Common myeloid progenitor, CD34-positive (primary cell): ENCODE results near the gene DRD1.
"Not testable (repeated sequence)": the region's sequence is repeated elsewhere in the genome, so short reads cannot be mapped to it uniquely, and the experiment has no call there.

ENCODE experiments used
- CTCF ChIA-PET: fragments of 350-600 bp; sonication (Branson Sonifier 250); formaldehyde crosslinking; loops from one replicate; lab custom pipeline; 2021; ENCODE audit warnings: antibody characterized with exemption; lab: Charles Lee
- POLR2A ChIA-PET: fragments of 350-600 bp; sonication (Branson Sonifier 250); formaldehyde crosslinking; loops from one replicate; lab custom pipeline; 2021; ENCODE audit warnings: antibody characterized with exemption; lab: Charles Lee
- DNase-seq, 3 donors: peaks; one replicate each; pipeline versions ENCODE4 v3.0.0 to v3.0.0-alpha.2; 2013
- H3K27ac ChIP-seq, 2 experiments: 1 replicate in 1 of 2; 2 replicates in 1 of 2; pipeline ENCODE4 v1.7.0; 2013; ENCODE audit warnings: inconsistent platforms in 2 of 2, low read length in 2 of 2, mild to moderate bottlenecking in 2 of 2, low read depth in 1 of 2, moderate library complexity in 1 of 2; ENCODE audit not compliant: severe bottlenecking in 2 of 2, insufficient read depth in 1 of 2, poor library complexity in 1 of 2
- H3K27me3 ChIP-seq, 5 experiments: replicated peaks in 2 of 5; 1 replicate in 3 of 5; 2 replicates in 2 of 5; pipeline versions ENCODE4 v1.6.1 to v1.7.0; 2013; ENCODE audit warnings: low read length in 4 of 5, mild to moderate bottlenecking in 2 of 5, moderate library complexity in 2 of 5, inconsistent platforms in 1 of 5; ENCODE audit not compliant: insufficient read depth in 5 of 5, control insufficient read depth in 4 of 5
- H3K36me3 ChIP-seq, 4 experiments: 1 replicate in 2 of 4; 2 replicates in 2 of 4; pipeline versions ENCODE4 v1.6.1 to v1.7.0; 2013; ENCODE audit warnings: low read length in 3 of 4, control low read depth in 1 of 4, mild to moderate bottlenecking in 1 of 4; ENCODE audit not compliant: control insufficient read depth in 4 of 4, insufficient read depth in 4 of 4
- H3K4me1 ChIP-seq, 4 experiments: 1 replicate in 3 of 4; 2 replicates in 1 of 4; pipeline versions ENCODE4 v1.6.1 to v1.7.1; 2013; ENCODE audit warnings: low read length in 3 of 4, mild to moderate bottlenecking in 3 of 4, control low read depth in 1 of 4, inconsistent platforms in 1 of 4, moderate library complexity in 1 of 4; ENCODE audit not compliant: control insufficient read depth in 4 of 4, insufficient read depth in 4 of 4; ENCODE audit errors: control extremely low read depth in 1 of 4
- H3K4me3 ChIP-seq, 7 experiments: 1 replicate in 4 of 7; 2 replicates in 3 of 7; pipeline versions ENCODE4 v1.5.1 to v1.7.0; 2013; ENCODE audit warnings: mild to moderate bottlenecking in 7 of 7, low read length in 6 of 7, moderate library complexity in 6 of 7, inconsistent platforms in 2 of 7, low read depth in 2 of 7, control low read depth in 1 of 7; ENCODE audit not compliant: insufficient read depth in 4 of 7, control insufficient read depth in 1 of 7; ENCODE audit errors: extremely low read depth in 1 of 7
- H3K9me3 ChIP-seq, 5 experiments: 1 replicate in 4 of 5; 2 replicates in 1 of 5; pipeline versions ENCODE4 v1.6.1 to v1.7.1; 2013; ENCODE audit warnings: low read length in 4 of 5, mild to moderate bottlenecking in 2 of 5, inconsistent platforms in 1 of 5, low read depth in 1 of 5, moderate library complexity in 1 of 5; ENCODE audit not compliant: control insufficient read depth in 4 of 5, insufficient read depth in 2 of 5; ENCODE audit errors: control extremely low read depth in 1 of 5
- WGBS: methylation state at CpG from one replicate; pipeline ENCODE4 v1.1.5; 2013; ENCODE audit not compliant: insufficient coverage; 5-methylcytosine and 5-hydroxymethylcytosine counted together

Gene DRD1

DNA sequence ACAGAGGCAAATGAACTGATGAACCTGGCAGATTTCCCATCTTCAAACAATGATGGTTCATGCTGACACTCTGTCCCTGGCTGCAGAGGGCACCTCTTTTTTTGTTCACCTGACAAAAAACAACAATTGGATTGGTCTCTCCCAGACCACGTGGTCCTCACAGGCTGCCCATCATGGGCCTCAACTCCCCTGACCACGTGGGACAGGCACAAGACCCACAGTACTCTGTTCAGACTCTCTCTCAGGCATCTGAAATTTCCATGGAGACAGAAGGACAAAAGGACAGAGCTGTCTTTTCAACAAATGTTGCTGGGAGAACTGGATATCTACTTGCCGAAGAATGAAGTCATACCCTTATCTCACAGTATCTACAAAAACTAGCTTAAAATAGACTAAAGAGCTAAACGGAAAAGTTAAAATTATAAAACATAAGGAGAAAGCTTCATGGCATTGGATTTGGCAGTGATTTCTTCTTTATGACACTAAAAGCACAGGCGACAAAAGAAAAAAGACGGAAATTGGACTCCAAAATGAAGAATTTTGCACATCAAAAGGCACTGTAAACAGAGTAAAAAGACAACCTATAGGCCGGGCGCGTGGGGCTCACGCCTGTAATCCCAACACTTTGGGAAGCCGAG lies 12.2 kb upstream of the DRD1 start:
- H3K27me3 ChIP-seq: peaks cover 5 to 61% (median 23%) of the 10 kb centered on the region in 5 experiments
- CTCF ChIA-PET: no interaction called here

DNA sequence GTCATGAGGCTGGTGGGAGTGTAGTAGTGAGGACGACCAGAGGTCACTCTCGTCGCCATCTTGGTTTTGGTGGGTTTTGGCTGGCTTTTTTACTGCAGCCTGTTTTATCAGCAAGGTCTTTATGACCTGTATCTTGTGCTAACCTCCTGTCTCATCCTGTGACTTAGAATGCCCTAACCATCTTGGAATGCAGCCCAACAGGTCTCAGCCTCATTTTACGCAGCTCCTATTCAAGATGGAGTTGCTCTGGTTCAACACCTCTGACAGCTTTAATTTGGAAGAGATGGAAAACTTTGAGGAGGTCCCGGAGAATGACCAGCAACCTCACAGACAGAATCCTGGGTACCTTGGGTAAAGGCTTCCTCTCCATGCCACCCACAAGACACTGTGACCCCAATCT lies 10.4 kb upstream of the DRD1 start:
- WGBS: 95% methylated on average over 4 of the region's 5 CpGs
- CTCF ChIA-PET, POLR2A ChIA-PET: not testable (repeated sequence)

More for the DNA sequence above, 12.2 kb upstream of the DRD1 start:
- no peaks in the 10 kb centered on the region for H3K9me3 ChIP-seq
- no peaks in the 10 kb centered on the region for H3K36me3 ChIP-seq
- DNase-seq: no peak
- no peaks in the 10 kb centered on the region for H3K4me1 ChIP-seq
- H3K27ac ChIP-seq: no peak overlapping the region
- no peak overlapping the region for H3K4me3 ChIP-seq
- POLR2A ChIA-PET: no interaction called here
- 89% methylated on average over 10 of the region's 11 CpGs for WGBS

DNA sequence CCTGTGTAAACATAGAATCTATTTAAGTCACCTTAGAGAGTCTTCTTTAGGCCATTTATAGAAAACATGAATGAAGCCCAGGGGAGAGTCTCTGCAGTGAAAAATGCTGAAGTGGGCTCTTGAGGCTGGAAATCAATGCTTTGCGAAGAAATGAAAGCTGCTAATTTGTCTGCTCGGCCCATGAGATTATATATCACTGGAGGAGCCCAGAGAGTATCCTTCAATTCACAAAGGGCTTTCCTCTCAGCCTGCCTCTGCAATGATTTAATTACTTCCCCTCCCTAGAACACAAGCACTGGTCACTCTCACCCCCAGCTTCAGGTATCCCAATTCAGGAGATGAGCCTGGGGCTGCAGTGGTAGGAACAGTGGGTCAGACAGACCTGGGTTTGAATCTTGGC lies 8.2 kb upstream of the DRD1 start:
- WGBS: 80% methylated on average over 2 of the region's 2 CpGs
- Histone ChIP-seq H3K4me1 (no peaks in the 10 kb centered on the region), H3K27ac (no peak overlapping the region), H3K9me3 (no peaks in the 10 kb centered on the region), H3K4me3 (no peak overlapping the region), H3K36me3 (no peaks in the 10 kb centered on the region), H3K27me3 (peaks cover 10 to 70% (median 28%) of the 10 kb centered on the region in 5 experiments)
- no peak for DNase-seq
- ChIA-PET POLR2A (no interaction called here), CTCF (interaction anchor here (0.6 to 1.3 kb wide), 3 partner anchors 9 to 464 kb away, joined by 3 to 6 read pairs (median 5); partner anchors contain the start of gene DRD1)

More for the DNA sequence above, 10.4 kb upstream of the DRD1 start:
- not testable (repeated sequence) for H3K4me3 ChIP-seq, H3K9me3 ChIP-seq, H3K36me3 ChIP-seq, H3K4me1 ChIP-seq, DNase-seq, H3K27ac ChIP-seq
- H3K27me3 ChIP-seq: peaks cover 5 to 71% (median 27%) of the 10 kb centered on the region in 5 experiments

DNA sequence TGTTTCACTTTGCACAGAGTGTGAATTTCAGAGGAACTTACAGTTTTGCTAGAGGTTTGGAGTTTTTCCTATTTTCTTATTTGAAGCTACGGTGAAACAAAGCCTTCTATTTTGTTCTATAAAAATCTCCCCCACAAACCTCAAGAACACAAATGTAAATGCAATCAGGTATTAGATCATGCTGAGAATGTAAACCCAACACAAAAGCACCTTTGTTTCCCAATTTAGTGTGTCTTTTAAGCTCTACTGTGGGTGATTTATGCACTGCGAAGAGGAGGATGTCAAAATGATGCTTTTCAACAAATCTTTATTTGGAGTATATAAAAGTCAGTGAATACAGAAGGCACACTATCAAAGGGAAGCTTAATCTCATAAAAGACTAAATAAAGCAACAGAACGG lies 4.3 kb upstream of the DRD1 start:
- peaks cover 10 to 79% (median 35%) of the 10 kb centered on the region in 5 experiments for H3K27me3 ChIP-seq
- ChIA-PET CTCF (interaction anchor here (1.2 to 1.8 kb wide), 4 partner anchors 13 to 18 kb away, joined by 3 to 6 read pairs (median 4); no protein-coding TSS in a partner anchor), POLR2A (interaction anchor here (0.5 kb wide), 1 partner anchor 72 kb away, joined by 3 read pairs; no protein-coding TSS in a partner anchor)
- H3K9me3 ChIP-seq: peaks cover 0 to 2% (median 0%) of the 10 kb centered on the region in 5 experiments
- H3K4me3 ChIP-seq: no peak overlapping the region
- no peak overlapping the region for H3K27ac ChIP-seq
- no peaks in the 10 kb centered on the region for H3K36me3 ChIP-seq
- no CpG with 5 or more reads among the region's 3 CpGs for WGBS
- peaks cover 0 to 14% (median 5%) of the 10 kb centered on the region in 4 experiments for H3K4me1 ChIP-seq
- no peak for DNase-seq

DNA sequence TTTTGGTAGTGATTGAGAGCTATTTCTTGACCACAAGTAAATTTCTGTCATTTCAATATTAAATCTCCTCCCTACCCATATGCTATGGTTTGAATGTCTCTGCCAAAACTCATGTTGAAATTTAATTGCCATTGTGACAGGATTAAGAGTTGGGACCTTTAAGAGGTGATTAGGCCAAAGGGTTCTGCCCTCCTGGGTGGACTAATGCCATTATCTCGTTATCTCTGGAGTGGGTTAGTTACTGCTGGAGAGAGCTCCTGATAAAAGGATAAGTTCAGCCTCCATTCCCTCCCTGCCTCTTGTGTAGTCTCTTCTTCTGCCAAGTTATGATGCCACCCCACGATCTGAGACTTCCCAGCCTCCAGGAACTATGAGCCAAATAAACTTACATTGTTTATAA lies 3.6 kb upstream of the DRD1 start:
- Histone ChIP-seq H3K27me3 (peaks cover 10 to 79% (median 35%) of the 10 kb centered on the region in 5 experiments), H3K9me3 (peaks cover 0 to 2% (median 0%) of the 10 kb centered on the region in 5 experiments), H3K4me3 (no peak overlapping the region), H3K36me3 (no peaks in the 10 kb centered on the region), H3K27ac (no peak overlapping the region), H3K4me1 (peaks cover 0 to 14% (median 5%) of the 10 kb centered on the region in 4 experiments)
- no peak for DNase-seq
- CTCF ChIA-PET: interaction anchor here (1.2 to 1.8 kb wide), 4 partner anchors 13 to 19 kb away, joined by 3 to 6 read pairs (median 4); no protein-coding TSS in a partner anchor
- POLR2A ChIA-PET: no interaction called here
- WGBS: 86% methylated on average over 1 of the region's 2 CpGs

DNA sequence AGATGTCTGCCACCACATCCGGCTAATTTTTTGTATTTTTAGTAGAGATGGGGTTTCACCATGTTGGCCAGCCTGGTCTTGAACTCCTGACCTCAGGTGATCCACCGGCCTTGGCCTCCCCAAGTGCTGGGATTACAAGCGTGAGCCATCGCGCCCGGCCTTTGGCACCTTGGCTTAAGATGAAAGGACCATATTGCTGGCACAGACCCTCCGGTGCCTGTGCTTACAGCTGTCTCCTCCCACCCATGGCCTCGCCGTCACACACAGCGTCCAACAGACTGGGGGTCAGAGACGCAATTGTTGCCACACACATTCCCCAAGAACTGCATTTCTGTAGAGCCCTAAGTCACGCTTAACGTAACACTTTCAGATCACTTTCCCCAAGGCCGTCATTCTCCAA lies 2.4 kb upstream of the DRD1 start:
- H3K27ac ChIP-seq, H3K36me3 ChIP-seq, H3K9me3 ChIP-seq, DNase-seq, CTCF ChIA-PET, H3K4me3 ChIP-seq, POLR2A ChIA-PET: not testable (repeated sequence)
- 93% methylated on average over 14 of the region's 14 CpGs for WGBS
- Histone ChIP-seq H3K27me3 (peaks cover 9 to 79% (median 36%) of the 10 kb centered on the region in 5 experiments), H3K4me1 (peaks cover 0 to 14% (median 5%) of the 10 kb centered on the region in 4 experiments)

DNA sequence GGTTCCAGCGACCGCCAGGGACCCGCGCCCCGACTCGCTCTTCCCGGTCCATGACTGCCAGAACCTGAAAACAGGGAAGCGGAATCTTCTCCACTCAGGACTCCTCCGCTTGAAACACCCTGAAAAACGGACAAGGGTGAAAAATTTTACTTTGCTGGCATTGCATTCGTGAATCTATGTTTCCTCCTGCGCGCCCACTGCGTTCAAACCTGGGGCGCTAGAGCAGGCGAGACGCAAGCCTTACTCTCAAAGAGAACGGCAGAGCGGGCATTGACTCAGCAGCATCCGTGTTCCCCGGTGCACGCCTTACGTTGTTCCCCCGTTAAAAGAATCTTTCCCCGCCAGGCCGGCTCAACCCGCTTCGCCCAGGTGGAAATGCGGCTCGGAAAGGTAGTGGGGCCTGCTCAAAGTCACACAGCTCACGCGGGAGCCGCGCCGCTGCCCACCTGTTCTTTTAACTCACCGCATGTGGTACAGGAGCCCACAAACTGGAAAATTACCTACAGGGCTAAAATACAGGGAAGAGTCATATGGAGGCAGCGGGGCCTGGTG lies 999 bp upstream of the DRD1 start:
- Histone ChIP-seq H3K4me1 (peaks cover 0 to 14% (median 5%) of the 10 kb centered on the region in 4 experiments), H3K27me3 (peaks cover 12 to 79% (median 36%) of the 10 kb centered on the region in 5 experiments), H3K36me3 (no peaks in the 10 kb centered on the region), H3K4me3 (peak overlapping the region in 4 of 7 experiments; percentile 8 to 53 (median 22)), H3K9me3 (peaks cover 0 to 2% (median 0%) of the 10 kb centered on the region in 5 experiments), H3K27ac (no peak overlapping the region)
- no peak for DNase-seq
- CTCF ChIA-PET: interaction anchor here (2.0 kb wide), 1 partner anchor 17 kb away, joined by 5 read pairs; no protein-coding TSS in a partner anchor
- 22% methylated on average over 37 of the region's 37 CpGs for WGBS
- POLR2A ChIA-PET: no interaction called here
